Peyer's patch (tissue), 4 donors: Measurements from ENCODE around the gene HOXA11.

Experiments used
- POLR2A ChIP-seq, 2 donors: fragments of 450-650 bp; IDR thresholded peaks; one replicate each; pipeline ENCODE4 v1.5.1; 2017; ENCODE audit warnings: antibody characterized with exemption in 2 of 2, mild to moderate bottlenecking in 2 of 2, moderate library complexity in 2 of 2
- TF ChIP-seq, protein P1 (sequence below), 6 experiments: fragments of 450-650 bp in 4 of 6; fragments of 200-600 bp in 2 of 6; sonication (generic) in 1 of 6; IDR thresholded peaks; one replicate each; pipeline ENCODE4 v1.5.1; 2017 to 2019; ENCODE audit warnings: antibody characterized with exemption in 6 of 6, mild to moderate bottlenecking in 3 of 6, moderate library complexity in 1 of 6

DNA sequence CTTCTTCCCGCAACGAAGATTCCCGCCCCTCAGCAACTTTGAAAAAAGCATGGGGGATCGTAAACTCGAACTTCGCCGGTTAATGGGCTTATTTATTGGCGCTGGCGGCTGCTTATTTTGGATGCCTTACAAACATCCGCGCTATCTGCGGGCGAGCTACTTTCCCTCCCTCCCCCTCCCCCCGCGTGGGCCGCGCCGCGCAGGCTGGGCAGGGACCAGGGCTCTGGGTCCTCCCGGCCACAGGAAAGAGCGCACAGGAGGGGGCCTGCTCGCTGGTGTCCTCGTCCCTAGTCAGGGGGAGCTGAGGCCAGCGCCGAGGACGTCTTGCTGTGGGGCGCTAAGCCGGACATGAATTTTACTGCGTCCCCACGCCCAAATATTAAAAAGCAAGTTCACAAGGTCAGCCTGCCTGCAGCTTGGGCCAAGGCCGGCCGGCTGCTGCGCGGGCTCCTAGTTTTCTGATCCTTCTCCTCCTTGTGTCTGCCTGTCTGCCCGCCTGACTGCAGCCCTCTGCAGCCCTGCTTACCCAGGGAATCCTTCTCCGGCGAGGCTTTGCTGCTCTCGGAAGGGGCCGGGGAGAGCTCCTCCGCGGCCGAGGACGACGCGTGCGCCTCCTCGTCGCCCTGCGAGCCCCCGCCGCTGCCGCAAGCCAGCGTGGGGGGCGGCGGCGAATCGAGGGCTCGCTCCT is 12.1 kb downstream of the HOXA11 start:
- no peak for TF ChIP-seq POLR2A (IDR thresholded peaks at IDR 0.05)
- TF ChIP-seq, protein P1, sequence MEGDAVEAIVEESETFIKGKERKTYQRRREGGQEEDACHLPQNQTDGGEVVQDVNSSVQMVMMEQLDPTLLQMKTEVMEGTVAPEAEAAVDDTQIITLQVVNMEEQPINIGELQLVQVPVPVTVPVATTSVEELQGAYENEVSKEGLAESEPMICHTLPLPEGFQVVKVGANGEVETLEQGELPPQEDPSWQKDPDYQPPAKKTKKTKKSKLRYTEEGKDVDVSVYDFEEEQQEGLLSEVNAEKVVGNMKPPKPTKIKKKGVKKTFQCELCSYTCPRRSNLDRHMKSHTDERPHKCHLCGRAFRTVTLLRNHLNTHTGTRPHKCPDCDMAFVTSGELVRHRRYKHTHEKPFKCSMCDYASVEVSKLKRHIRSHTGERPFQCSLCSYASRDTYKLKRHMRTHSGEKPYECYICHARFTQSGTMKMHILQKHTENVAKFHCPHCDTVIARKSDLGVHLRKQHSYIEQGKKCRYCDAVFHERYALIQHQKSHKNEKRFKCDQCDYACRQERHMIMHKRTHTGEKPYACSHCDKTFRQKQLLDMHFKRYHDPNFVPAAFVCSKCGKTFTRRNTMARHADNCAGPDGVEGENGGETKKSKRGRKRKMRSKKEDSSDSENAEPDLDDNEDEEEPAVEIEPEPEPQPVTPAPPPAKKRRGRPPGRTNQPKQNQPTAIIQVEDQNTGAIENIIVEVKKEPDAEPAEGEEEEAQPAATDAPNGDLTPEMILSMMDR (IDR thresholded peaks at IDR 0.05) = no peak
